ENCODE measurements around the gene ARHGEF17. TPM values are rescaled to one million over a fixed set of nuclear protein-coding genes. Genes with fewer than 3 reads are reported as not detected.

ARHGEF17 gene
- total RNA-seq, 4 donors from 2014 or later, result 10.2 to 18.8 (median 14.7) TPM

DNA sequence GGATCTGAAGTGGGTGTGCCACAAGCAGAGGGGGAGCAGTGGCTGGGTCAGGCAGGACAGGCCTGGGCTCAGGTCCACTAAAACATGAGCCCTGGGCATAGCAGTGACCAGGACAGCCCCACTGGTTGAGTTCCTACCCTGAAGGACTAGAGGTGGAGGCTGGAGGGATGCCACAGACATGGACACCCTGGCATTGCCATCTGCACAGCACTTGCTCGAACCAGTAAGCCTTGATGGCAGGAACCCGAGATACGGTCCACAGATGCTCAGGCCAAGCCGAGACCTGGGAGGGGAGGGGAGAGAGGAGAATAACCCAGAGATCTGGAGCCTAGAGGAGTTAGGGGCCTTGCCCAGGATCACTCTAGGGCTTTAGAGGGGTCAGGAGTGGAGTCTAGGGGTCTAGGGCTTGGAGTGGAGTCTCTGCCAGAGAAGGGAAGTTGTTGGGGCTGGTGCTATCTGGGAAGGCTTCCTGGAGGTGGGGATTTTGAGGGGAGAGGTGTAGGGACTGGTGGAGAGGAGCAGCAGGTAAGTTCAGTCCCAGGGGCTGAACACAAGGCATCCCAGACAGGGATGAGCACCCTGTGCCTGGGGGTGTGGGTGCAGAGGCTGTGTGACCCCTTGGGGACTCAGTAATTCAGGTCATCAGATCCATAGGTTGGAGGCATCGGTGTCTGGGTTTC is 37.5 kb downstream of the ARHGEF17 start:
- no peak for DNase-seq (ENCODE audit: low spot score in 2 of 2)
- intact Hi-C loops (cut with DNase I; ENCODE audit: low total_unique reads), result no loop called here
- TF ChIP-seq, protein P1, sequence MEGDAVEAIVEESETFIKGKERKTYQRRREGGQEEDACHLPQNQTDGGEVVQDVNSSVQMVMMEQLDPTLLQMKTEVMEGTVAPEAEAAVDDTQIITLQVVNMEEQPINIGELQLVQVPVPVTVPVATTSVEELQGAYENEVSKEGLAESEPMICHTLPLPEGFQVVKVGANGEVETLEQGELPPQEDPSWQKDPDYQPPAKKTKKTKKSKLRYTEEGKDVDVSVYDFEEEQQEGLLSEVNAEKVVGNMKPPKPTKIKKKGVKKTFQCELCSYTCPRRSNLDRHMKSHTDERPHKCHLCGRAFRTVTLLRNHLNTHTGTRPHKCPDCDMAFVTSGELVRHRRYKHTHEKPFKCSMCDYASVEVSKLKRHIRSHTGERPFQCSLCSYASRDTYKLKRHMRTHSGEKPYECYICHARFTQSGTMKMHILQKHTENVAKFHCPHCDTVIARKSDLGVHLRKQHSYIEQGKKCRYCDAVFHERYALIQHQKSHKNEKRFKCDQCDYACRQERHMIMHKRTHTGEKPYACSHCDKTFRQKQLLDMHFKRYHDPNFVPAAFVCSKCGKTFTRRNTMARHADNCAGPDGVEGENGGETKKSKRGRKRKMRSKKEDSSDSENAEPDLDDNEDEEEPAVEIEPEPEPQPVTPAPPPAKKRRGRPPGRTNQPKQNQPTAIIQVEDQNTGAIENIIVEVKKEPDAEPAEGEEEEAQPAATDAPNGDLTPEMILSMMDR (IDR thresholded peaks at IDR 0.05), result no peak
- TF ChIP-seq POLR2A (IDR thresholded peaks at IDR 0.05), result no peak
- 84 to 89% methylated on average over 5 of the region's 5 CpGs for WGBS, 2 donors
- no peak overlapping the region for H3K4me3 ChIP-seq (ENCODE audit: low read depth, poor library complexity, severe bottlenecking)

- DNase-seq (ENCODE audit: low spot score in 2 of 2), result no peak
- H3K4me3 ChIP-seq (ENCODE audit: low read depth, poor library complexity, severe bottlenecking), result no peak overlapping the region
- intact Hi-C loops (cut with DNase I; ENCODE audit: low total_unique reads), result no loop called here
- no peak for TF ChIP-seq POLR2A (IDR thresholded peaks at IDR 0.05)
- TF ChIP-seq, protein P1 (IDR thresholded peaks at IDR 0.05), result no peak
- 85% methylated on average over 10 of the region's 10 CpGs for WGBS, 2 donors
Measured at GRCh38 chr11:73346186-73346935, 38.3 kb downstream of the ARHGEF17 start.

DNA sequence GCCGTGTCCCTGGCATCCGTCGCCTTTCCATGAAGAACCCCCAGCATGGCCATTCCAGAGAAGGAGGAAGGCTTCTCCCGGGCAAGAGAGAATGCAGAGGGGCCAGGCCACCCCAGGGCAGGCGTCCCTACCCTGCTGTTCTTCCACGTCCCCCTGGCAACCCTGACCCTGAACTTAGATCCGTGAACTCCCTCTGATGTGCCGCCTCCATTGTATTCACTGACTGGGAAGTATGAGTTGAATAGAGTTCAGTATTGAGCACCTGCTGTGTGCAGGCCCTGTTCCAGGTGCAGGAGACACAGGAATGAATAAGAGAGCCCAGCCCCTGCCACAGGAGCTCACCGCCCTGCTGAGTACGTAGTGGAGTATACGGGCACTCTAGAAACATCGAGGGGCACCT is 39.0 kb downstream of the ARHGEF17 start:
- no peak overlapping the region for H3K4me3 ChIP-seq (ENCODE audit: low read depth, poor library complexity, severe bottlenecking)
- no peak for DNase-seq (ENCODE audit: low spot score in 2 of 2)
- WGBS, 2 donors, result 84 to 93% methylated on average over 12 of the region's 12 CpGs
- TF ChIP-seq, protein P1 (IDR thresholded peaks at IDR 0.05), result no peak
- no peak for TF ChIP-seq POLR2A (IDR thresholded peaks at IDR 0.05)
- intact Hi-C loops (cut with DNase I; ENCODE audit: low total_unique reads), result no loop called here

GRCh38 chr11:73348838-73349237 is 40.8 kb downstream of the ARHGEF17 start:
- TF ChIP-seq POLR2A (IDR thresholded peaks at IDR 0.05), result no peak
- TF ChIP-seq, protein P1 (IDR thresholded peaks at IDR 0.05), result no peak
- H3K4me3 ChIP-seq (ENCODE audit: low read depth, poor library complexity, severe bottlenecking), result no peak overlapping the region
- DNase-seq (ENCODE audit: low spot score in 2 of 2), result no peak
- WGBS, 2 donors, result 85 to 90% methylated on average over 5 of the region's 5 CpGs
- intact Hi-C loops (cut with DNase I; ENCODE audit: low total_unique reads), result no loop called here

DNA sequence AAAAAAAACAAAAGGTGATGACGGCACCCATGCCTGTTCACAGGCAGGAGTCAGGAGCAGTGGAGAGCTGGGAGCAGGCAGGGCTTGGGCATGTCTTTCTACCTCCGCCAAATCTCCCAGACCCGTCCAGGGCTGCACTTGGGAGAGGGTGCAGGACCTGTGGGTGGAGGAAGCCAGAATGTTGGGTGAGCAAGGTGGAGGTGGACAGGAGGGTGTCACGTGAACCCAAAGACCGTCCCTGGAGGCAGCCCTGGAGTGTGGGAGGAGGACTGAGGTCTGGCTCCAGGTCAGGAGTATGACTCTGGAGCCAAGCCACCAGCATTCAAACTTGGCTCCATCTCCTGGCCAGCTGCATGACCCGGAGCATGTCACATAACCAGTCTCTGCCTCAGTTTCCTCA is 41.6 kb downstream of the ARHGEF17 start:
- intact Hi-C loops (cut with DNase I; ENCODE audit: low total_unique reads), result loop anchor here (5.0 kb wide), 1 partner anchor 43 kb away; no protein-coding TSS in a partner anchor
- H3K4me3 ChIP-seq (ENCODE audit: low read depth, poor library complexity, severe bottlenecking), result no peak overlapping the region
- TF ChIP-seq, protein P1 (IDR thresholded peaks at IDR 0.05), result no peak
- no peak for TF ChIP-seq POLR2A (IDR thresholded peaks at IDR 0.05)
- DNase-seq (ENCODE audit: low spot score in 2 of 2), result no peak
- 54 to 66% methylated on average over 6 of the region's 6 CpGs for WGBS, 2 donors

Measured in lower leg skin (tissue), 4 donors.